K562 (cell line): Measurements from ENCODE around the gene MALRD1.

Source experiments
- ELF1 ChIP-seq: fragments of 200-800 bp; sonication (Bioruptor generic); IDR thresholded peaks from 2 replicates; pipeline ENCODE4 v1.6.1; 2016; ENCODE audit warnings: missing genetic modification characterization, missing compliant biosample characterization
- PRMT5 ChIP-seq: sonication (generic); formaldehyde crosslinking; IDR thresholded peaks from 2 replicates; pipeline ENCODE4 v1.5.0; 2020; ENCODE audit warnings: missing genetic modification reagents
- PRPF4 ChIP-seq: fragments of 200-400 bp; formaldehyde crosslinking; IDR thresholded peaks from one replicate; pipeline ENCODE4 v1.6.1; 2017; ENCODE audit warnings: low read length, low read depth, mild to moderate bottlenecking; ENCODE audit not compliant: insufficient read depth, poor library complexity, severe bottlenecking
- ZBTB26 ChIP-seq: fragments of 450-650 bp; formaldehyde crosslinking; IDR thresholded peaks from 2 replicates; pipeline ENCODE4 v1.4.0; 2022; ENCODE audit warnings: missing genetic modification characterization

- TF ChIP-seq PRMT5 (no peak), ZBTB26 (CRISPR knock-in tag) (no peak), PRPF4 (no peak), ELF1 (tag) (no peak)
Measured at GRCh38 chr10:19658622-19659233, 610.1 kb downstream of the MALRD1 start.
